HG03342 (cell line): Measurements from ENCODE around the gene RAD54L.
"Not testable (repeated sequence)": the region's sequence is repeated elsewhere in the genome, so short reads cannot be mapped to it uniquely, and the experiment has no call there.

Experiments
- ATAC-seq: cut with Tn5 transposase; IDR thresholded peaks from one replicate; pipeline ENCODE4 v1.9.1; 2021; ENCODE audit warnings: mild to moderate bottlenecking, moderate library complexity; ENCODE audit not compliant: unreplicated experiment

RAD54L gene

DNA sequence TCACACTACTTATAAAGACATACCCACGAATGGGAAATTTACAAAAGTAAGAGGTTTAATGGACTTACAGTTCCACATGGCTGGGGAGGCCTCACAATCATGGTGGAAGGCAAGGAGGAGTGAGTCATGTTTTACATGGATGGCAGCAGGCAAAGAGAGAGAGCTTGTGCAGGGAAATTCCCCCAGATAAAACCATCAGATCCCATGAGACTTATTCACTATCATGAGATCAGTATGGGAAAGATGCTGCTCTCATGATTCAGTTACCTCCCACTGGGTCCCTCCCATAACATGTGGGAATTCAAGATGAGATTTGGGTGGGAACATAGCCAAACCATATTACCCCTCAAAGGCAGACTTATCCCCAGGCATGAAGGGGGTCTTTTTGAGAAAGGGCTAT, 8.7 kb upstream of the RAD54L start:
- ATAC-seq: not testable (repeated sequence)

DNA sequence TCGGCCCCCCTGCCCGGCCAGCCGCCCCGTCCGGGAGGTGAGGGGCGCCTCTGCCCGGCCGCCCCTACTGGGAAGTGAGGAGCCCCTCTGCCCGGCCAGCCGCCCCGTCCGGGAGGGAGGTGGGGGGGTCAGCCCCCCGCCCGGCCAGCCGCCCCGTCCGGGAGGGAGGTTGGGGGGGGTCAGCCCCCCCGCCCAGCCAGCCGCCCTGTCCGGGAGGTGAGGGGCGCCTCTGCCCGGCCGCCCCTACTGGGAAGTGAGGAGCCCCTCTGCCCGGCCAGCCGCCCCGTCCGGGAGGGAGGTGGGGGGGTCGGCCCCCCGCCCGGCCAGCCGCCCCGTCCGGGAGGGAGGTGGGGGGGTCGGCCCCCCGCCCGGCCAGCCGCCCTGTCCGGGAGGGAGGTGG, 5.8 kb upstream of the RAD54L start:
- ATAC-seq: not testable (repeated sequence)

DNA sequence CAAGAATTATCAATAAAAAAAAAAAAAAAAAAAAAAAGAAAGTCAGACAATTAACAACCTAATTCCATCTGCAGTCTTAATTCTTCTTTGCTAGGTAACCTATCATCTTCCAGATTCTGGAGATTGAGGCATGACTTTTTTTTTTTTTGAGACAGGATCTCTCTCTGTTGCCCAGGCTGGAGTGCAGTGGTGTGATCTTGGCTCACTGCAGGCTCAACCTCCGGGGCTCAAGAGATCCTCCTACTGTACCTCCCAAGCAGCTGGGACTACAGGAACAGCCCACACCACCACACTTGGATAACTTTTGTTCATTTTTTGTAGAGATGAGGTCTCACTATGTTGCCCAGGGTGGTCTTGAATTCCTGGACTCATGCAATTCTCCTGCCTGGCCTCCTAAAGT, 4.6 kb upstream of the RAD54L start:
- no peak for ATAC-seq

DNA sequence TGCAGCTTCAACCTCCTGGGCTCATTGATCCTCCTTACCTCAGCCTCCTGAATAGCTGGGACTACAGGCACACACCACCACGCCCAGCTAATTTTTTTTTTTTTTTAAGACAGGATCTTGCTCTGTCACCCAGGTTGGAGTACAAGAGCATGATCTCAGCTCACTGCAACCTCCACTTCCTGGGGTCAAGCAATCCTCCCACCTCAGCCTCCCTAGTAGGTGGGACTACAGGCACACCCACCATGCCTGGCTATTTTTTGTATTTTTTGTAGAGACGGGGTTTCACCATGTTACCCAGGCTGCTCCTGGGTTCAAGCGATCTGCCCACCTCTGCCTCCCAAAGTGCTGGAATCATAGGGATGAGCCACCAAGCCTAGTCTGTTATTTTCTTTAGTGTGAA, 3.7 kb upstream of the RAD54L start:
- not testable (repeated sequence) for ATAC-seq

DNA sequence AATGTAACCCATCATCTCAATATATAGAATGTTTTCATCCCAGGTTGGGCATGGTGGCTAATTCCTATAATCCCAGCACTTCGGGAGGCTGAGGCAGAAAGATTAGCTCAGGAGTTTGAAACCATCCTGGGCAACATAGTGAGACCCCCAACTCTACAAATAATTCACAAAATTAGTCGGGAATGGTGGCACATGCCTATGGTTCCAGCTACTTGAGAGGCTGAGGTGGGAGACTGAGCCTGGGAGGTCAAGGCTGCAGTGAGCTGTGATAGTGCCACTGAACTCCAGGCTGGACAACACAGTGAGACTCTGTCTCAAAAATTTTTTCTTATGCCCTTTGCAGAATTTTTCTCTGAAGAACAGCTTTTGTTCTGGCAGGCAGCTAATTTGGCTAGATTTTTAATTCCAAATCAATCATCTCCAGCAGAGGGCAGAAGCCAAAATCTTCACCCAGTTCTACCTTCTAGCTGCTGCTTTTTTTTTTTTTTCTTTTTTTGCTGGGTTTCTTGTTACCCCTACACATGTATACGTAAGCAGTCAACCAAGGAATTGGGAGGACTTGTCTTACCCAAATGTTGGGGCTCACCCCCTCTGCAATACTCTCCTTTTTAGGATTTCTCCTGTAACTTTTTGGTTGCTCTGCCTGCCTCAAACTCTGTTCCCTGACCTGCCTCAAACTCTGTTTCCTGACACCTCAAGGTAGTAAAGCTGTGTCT, 2.7 kb upstream of the RAD54L start:
- no peak for ATAC-seq

DNA sequence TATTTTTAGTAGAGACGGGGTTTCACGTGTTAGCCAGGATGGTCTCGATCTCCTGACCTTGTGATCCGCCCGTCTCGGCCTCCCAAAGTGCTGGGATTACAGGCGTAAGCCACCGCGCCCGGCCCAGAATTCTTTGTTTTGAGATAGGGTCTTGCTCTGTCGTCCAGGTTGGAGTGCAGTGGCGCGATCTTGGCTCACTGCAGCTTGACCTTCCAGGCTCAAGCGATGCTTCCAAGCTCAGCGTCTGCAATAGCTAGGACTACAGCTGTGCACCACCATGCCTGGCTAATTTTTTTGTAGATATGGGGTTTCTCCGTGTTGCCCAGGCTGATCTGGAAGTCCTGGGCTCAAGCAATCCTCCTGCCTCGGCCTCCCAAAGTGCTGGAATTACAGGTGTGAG, 1.4 kb upstream of the RAD54L start:
- not testable (repeated sequence) for ATAC-seq

DNA sequence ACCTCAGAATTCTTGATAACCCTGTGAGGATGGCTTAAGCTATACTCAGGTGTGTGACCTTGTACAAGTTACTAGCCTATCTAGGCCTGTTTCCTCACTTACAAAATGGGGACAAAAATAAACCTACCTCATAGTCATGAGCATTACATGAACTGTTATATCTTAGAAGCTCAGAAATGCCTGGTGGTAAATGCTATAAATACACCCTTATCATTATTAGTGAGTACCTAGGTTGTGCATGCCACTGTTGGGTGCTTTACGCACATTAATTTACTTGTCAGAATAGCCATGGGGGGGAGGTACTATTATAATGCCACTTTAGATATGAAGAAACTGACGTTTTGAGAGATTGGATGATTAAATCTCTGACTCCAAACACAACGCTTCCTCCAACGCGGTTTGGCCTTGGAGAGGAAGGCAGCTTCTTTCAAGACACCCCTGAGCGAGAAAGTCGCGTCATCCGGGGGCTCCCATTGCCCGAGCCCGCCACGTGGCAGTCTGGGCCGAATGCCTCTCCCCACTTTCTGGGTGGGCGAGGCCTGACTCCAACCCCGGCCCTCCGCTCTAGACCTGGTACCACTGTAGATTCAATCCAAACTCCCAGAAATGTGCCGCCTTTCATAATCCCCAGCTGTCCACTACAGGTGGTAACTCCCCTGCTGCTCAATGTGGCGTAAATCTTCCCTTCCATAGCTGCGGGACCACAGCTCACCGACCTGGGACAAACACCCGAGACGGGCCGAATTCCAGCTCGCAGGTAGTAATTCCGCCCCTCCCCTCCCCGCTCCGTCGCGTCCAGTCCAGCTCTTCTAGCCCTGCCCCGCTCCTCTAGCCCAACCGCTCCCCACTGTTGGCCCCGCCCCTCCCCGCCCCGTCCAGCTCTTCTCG, 771 bp upstream of the RAD54L start:
- peak; percentile 43 for ATAC-seq

DNA sequence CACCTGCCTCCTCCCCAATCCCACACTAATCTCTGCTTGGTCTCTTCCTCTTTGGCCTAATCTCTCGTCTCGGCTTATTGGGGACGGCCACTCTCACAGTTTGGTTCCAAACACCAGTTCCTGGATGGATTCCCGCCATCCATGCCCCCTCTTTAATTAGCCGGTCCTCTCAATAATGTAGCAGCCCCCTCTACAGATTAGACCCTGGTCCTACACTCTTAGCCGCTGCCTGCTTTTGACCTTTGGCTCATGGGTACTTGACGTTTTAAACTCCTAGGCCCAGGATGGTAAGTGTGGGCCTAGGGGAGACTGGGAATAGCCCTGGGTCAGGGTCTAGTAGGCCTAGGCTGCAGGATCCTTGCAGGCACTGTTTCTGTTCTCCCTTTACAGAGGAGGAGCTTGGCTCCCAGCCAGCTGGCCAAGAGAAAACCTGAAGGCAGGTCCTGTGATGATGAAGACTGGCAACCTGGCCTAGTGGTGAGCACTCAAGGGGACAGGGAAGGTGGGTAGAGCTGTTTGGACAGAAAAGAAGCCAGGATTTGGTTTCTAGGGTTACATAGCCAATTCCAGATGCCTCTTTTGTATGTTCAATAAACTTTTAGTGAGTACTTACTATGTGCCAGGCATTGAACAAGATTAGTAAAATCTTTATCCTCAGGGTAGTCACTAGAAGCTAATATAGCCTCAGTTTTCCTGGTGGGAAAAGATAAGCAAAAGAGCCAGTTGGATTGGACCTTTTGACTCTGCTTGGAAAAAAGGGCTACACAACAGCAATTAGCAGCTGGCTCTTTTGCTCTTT, 758 bp downstream of the RAD54L start:
- ATAC-seq: no peak

DNA sequence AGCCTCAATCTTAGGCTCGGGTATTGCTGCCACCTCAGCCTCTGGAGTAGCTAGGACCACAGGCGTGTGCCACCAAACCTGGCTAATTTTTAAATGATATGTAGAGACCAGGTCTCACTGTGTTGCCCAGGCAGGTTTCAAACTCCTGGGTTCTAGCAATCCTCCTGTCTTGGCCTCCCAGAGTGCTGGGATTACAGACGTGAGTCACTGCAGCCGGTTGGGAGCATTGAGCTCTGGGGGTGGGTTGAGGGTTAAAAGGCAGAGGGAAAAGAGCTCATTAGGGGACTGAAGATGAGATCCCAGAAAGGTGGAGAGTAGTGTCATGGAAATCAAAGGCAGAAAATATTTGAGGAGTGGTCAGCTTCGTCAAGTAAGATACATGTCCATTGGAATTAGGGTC, 7.1 kb downstream of the RAD54L start:
- no peak for ATAC-seq

DNA sequence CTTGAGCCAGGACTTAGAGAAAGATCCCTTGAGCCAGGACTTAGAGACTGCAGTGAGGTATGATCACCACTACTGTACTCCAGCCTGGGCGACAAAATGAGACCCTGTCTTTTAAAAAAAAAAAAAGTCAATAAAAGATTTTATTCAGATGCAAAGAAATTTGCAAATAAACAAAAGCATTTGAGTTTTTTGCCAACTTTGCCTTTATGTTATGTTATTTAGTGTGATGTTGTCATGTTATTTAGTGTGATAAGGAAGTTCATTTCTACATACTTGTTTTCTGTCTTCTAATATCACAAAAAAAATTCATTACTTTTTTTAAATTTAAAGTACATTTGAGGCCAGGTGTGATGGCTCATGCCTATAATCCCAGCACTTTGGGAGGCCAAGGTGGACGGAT, 9.0 kb downstream of the RAD54L start:
- no peak for ATAC-seq

DNA sequence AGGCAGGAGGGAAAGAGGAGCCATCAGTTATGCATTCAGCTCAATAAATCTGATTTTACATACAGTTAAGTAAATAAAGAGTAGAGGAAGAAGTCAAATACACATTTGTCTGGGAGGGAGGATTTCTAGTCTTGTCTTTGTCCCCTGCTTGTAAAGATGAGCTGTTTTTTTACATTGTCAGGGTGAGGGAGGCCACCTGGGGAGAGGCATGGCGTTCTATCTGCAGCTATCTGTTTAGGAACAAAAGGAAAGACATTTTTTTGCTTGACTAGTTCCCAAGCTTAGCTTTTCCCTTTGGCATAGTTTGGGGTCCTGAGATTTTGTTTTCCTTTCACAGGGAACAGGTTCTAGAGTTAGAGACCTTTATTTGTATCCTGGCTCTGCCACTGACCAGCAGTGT, 14.9 kb downstream of the RAD54L start:
- no peak for ATAC-seq

DNA sequence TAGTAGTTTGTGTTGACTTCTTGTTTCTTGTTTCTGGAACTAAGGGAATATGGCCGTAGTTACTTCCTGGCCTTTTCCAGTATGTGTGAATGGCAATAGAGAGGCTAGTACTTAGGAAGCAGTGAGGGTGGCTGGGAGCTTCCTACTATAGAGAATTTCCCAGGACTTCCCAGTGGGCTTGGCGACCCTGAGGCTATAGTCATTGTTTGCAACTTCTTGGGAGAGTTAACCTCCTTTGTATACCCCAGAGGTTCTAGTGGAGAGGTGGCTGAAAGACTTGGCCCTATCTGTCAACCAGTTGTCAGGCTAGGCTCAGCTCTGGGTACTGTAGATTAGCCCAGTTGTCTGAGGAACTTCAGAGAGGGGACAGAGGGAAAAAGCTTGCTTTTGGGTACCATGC, 15.6 kb downstream of the RAD54L start:
- no peak for ATAC-seq

DNA sequence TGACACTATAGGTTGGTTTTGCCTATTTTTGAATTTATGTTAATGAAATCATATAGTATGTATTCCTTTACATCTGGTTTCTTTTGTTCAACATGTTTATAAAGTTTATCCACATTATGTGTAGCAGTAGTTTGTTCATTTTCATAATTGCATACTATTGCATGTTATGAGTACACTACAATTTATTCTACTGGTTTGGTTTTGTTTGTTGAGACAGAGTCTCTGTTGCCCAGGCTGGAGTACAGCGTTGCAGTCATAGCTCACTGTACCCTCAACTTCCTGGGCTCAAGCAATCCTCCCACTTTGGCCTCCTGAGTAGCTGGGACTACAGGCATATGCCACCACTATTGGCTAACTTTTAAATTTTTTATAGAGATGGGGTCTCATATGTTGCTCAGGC, 21.0 kb downstream of the RAD54L start:
- no peak for ATAC-seq

DNA sequence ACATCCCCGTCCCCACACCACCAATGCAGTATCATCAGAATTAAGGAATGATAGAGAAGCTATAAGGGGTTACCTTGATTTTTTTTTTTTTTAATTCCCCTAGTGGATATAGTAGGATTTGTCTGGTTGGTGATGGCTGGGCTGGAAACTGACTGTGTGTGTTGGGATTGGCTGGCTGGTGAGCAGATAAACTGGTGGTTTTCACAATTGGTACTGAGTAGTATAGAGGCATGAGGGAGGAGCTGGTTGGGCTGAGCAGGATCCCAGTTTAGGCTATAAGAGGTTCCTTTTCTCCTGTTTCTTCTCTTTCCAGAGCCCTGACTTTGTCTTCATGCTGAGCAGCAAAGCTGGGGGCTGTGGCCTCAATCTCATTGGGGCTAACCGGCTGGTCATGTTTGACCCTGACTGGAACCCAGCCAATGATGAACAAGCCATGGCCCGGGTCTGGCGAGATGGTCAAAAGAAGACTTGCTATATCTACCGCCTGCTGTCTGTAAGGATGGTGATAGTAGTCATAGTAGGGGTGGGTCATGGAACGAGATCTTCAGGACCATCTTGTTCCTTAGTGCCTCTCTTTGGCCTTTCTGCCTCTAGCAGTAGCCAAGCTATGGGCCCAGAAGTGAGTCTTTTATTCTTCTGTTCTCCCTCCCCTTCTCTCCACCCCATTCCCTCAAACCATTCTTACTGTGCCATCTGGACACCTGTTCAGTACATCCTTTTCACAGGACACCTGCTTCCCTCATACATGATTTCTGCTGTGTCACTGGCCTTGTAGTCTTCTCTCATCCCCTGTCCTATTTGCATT, 26.9 kb downstream of the RAD54L start:
- ATAC-seq: no peak

DNA sequence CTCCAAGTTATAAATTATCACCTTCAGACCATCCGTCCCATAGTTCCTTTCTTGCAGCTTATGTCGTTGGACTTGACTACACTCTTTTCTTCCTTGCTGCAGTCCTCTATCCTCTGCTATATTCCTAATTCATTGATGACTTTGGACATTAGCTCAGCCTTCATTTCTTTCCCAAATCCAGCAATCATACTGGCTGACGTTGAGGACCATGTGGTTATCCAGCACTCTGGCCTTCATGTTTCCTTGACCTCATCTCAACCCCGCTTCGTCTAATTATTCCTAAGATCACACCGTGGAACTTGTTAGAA, 27.4 kb downstream of the RAD54L start:
- no peak for ATAC-seq

DNA sequence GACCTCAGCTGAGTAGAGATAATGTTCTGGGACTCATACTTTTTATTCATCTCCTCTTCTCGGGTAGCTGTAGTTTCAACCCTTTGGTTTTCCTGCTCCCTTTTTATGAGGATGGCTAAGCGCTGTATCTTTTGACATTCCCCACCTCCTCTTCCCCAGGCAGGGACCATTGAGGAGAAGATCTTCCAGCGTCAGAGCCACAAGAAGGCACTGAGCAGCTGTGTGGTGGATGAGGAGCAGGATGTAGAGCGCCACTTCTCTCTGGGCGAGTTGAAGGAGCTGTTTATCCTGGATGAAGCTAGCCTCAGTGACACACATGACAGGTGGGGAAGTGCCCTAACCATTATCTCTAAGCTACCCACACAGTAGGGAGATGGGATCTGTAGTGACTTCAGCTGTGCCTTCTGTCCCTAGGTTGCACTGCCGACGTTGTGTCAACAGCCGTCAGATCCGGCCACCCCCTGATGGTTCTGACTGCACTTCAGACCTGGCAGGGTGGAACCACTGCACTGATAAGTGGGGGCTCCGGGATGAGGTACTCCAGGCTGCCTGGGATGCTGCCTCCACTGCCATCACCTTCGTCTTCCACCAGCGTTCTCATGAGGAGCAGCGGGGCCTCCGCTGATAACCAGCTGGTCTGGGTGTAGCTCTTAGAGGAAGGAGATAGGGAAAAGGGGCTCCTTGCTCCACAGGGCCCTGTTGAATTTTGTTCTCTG, 30.3 kb downstream of the RAD54L start:
- no peak for ATAC-seq

DNA sequence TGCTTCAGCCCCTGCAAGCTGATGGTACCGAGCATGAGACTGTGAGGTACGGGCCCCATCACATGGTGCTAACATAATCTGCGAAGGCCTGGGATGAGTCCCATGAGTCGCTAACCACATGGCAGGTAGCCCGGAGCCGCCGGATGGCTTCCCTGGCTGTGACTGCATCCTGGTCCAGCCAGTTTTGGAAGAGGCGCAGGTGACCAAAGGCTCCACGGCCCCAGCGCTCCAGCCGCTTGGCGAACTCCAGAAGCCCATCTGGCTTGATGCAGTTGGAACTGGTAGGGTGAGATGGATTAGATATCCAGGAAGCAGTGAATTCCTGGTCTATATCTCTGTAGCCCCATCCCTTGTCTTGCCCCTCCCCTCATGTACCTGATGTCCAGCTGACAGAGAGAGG, 31.2 kb downstream of the RAD54L start:
- no peak for ATAC-seq

DNA sequence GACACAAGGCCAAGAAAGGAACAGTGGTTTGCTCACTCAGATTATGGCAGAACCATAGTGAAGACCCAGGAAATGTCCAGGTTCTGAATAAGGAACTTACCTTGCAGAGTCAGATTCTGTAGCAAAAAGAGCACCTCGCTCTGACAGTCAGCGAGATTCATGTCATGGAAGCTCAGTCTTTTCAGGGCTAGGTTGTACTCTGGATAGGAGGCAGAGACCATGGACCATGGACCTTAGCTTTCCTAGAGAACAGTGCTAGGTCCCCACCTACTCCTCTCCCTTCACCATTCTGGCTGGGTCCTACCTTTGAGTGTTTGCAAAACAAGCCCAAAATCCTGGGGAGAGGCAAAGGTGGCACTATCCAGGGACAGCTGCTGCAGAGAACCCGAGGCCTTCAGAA, 32.5 kb downstream of the RAD54L start:
- ATAC-seq: no peak

DNA sequence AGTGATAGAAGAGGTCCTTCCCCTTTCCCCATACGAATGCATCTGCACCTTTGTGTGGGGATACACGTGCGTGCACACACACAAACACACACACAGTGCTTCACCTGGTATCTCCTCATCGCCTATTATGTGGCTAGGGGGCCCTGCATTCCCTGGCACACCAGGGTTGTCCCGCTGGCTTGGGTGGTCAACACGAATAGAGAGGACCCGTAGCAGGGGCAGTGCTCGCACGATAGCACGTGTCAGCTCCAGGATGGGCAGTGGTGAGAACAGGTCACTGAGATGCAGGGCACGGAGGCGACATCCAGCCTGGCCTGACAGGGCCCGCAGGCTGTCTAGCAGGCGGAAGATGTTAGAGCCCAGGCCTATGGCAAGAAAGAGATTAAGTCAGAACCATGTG, 33.5 kb downstream of the RAD54L start:
- no peak for ATAC-seq

DNA sequence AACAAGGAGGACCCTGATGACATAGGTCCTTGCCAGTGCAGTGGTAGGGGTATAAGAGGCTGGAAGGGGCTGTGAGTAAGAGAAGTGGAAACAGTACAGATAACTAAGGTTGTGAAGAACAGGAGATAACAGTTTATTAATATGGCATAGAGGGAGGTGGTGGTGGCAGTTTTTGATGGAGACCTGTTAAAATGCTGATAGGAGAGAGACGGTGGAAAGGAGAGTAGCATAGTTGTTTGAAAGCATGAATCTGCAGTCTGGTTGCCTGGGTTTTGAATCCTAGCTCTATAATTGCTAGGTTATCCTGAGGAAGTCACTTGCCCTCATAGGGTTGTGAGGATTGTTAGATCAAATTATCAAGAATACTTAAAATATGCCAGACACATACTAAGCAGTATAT, 36.5 kb downstream of the RAD54L start:
- no peak for ATAC-seq
